Aorta (tissue), 5 donors: Measurements from ENCODE around the gene PVR. TPM values are rescaled to one million over a fixed set of nuclear protein-coding genes. Genes with fewer than 3 reads are reported as not detected.

Experiments
- ATAC-seq: fragments of 200-7000 bp; cut with Tn5 transposase; one replicate; pipeline ENCODE4 v1.9.1; 2022; ENCODE audit warnings: moderate library complexity; ENCODE audit not compliant: low FRiP score
- DNase-seq, 2 donors: peaks; one replicate each; pipeline ENCODE4 v3.0.0-alpha.2; 2020
- H3K27ac ChIP-seq, 2 donors: one replicate each; pipeline ENCODE4 v1.5.1; 2013; ENCODE audit warnings: low read length in 2 of 2, mild to moderate bottlenecking in 2 of 2, moderate library complexity in 2 of 2, control low read depth in 1 of 2, inconsistent platforms in 1 of 2, low read depth in 1 of 2
- H3K27me3 ChIP-seq, 2 donors: one replicate each; pipeline ENCODE4 v1.6.1; 2013; ENCODE audit warnings: control low read depth in 1 of 2, low read length in 1 of 2, mild to moderate bottlenecking in 1 of 2, moderate library complexity in 1 of 2; ENCODE audit not compliant: insufficient read depth in 2 of 2, control insufficient read depth in 1 of 2
- H3K36me3 ChIP-seq, 2 donors: one replicate each; pipeline ENCODE4 v1.6.1; 2013; ENCODE audit warnings: control low read depth in 1 of 2, low read length in 1 of 2, mild to moderate bottlenecking in 1 of 2; ENCODE audit not compliant: insufficient read depth in 2 of 2, control insufficient read depth in 1 of 2
- H3K4me1 ChIP-seq, 2 donors: one replicate each; pipeline ENCODE4 v1.6.1; 2013; ENCODE audit warnings: low read length in 2 of 2, control low read depth in 1 of 2, mild to moderate bottlenecking in 1 of 2, moderate library complexity in 1 of 2; ENCODE audit not compliant: insufficient read depth in 2 of 2, control insufficient read depth in 1 of 2
- H3K4me3 ChIP-seq, 2 donors: one replicate each; pipeline ENCODE4 v1.5.1; 2013; ENCODE audit warnings: low read length in 2 of 2, control low read depth in 1 of 2, mild to moderate bottlenecking in 1 of 2
- H3K9me3 ChIP-seq: one replicate; pipeline ENCODE4 v1.6.1; 2013; ENCODE audit warnings: mild to moderate bottlenecking, low read length; ENCODE audit not compliant: control insufficient read depth
- whole genome bisulfite sequencing, 2 donors: extraction: QIAGEN DNeasy Blood & Tissue Kit; methylation state at CpG; one replicate each; pipeline ENCODE4 v1.1.7; 2013; 5-methylcytosine and 5-hydroxymethylcytosine counted together
- intact Hi-C, 2 donors: fragments of 100-400 bp; cut with DNase I; formaldehyde crosslinking; loops; one replicate each; pipeline versions ENCODE4 v1.14.2 to v1.15.0; 2022
- polyA plus RNA-seq, 2 donors: library from polyadenylated mRNA; stranded (reverse); fragments of 200-250 nt; gene quantifications; one replicate each; pipeline ENCODE4 v1.2.3, GENCODE V29; 2013
- total RNA-seq, 2 donors: library from RNA; stranded (reverse); fragmentation: NEBNext Ultra II Directional; extraction: Animal tissue kit (Norgen Biotek cat#: 25700); gene quantifications; one replicate each; pipeline ENCODE4 v1.2.1, GENCODE V29; 2021
- donor health status: healthy with polysubstance abuse.
- donor health status: Bipolar disorder and iron deficiency.
- donor health status: DM: no; HTN: no; CAD: no.
- donor health status: DM: no; HTN: no; CAD: no.
- donor health status: DM: yes; HTN: yes; CAD: no.

Gene PVR
- total and polyA plus RNA-seq, 4 donors: 7.4 to 44.2 (median 28.0) TPM

GRCh38 chr19:44692379-44692721 is 48.6 kb downstream of the PVR start:
- no peaks in the 10 kb centered on the region for H3K4me1 ChIP-seq
- H3K27ac ChIP-seq: peak overlapping the region in 1 of 2 donors; percentile 2
- 21 to 29% methylated on average over 5 of the region's 5 CpGs for WGBS, 2 donors
- no peaks in the 10 kb centered on the region for H3K27me3 ChIP-seq
- H3K9me3 ChIP-seq: no peaks in the 10 kb centered on the region
- ATAC-seq (no peak), DNase-seq (no peak)
- intact Hi-C loops: no loop called here
- H3K36me3 ChIP-seq: no peaks in the 10 kb centered on the region
- no peak overlapping the region for H3K4me3 ChIP-seq

- no peaks in the 10 kb centered on the region for H3K4me1 ChIP-seq
- ATAC-seq: no peak
- DNase-seq: no peak
- H3K4me3 ChIP-seq: no peak overlapping the region
- H3K27ac ChIP-seq: no peak overlapping the region
- no peaks in the 10 kb centered on the region for H3K9me3 ChIP-seq
- WGBS, 2 donors: 72 to 94% methylated on average over 2 of the region's 2 CpGs
- no peaks in the 10 kb centered on the region for H3K27me3 ChIP-seq
- intact Hi-C loops: no loop called here
- H3K36me3 ChIP-seq: no peaks in the 10 kb centered on the region
Observed at GRCh38 chr19:44694184-44694579, 50.5 kb downstream of the PVR start.

DNA sequence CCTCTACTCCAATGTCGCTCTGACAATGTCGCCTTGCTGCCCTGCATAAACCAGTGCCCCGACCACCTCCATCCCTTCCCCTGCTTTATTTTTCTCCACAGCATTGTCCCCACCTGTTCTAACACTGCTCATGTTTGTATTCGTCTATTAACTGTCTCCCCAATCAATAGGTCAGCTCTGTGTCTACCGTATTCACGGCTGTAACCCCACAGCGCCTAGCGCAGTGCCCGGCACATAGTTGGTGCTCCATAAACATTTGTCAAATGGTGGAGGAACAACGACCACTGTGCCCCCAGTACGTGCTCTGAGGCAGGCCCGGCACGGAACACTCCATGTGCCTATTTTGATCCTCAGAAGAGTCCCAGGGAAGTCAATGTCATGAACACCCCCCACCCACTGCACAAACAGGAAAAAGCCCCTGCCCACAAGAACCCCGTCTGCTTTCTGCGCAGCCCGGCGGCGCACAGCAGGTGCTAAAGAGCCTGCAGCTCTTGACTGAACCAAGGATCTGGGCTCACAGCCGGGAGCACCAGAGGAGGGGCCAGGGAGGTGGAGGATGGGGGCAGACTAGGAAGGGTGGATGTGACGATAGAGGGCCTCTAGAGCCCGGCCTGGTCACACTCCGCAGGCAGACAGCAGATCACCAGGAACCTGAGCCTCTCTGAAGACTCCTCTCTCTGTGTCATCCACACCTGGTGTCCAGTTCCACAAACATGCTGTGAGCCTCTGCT is 53.4 kb downstream of the PVR start:
- H3K27ac ChIP-seq: no peak overlapping the region
- no peaks in the 10 kb centered on the region for H3K36me3 ChIP-seq
- H3K27me3 ChIP-seq: no peaks in the 10 kb centered on the region
- WGBS, 2 donors: 77 to 78% methylated on average over 22 of the region's 22 CpGs
- no peaks in the 10 kb centered on the region for H3K4me1 ChIP-seq
- DNase-seq: no peak
- no peak overlapping the region for H3K4me3 ChIP-seq
- ATAC-seq: no peak
- H3K9me3 ChIP-seq: no peaks in the 10 kb centered on the region
- intact Hi-C loops: no loop called here

DNA sequence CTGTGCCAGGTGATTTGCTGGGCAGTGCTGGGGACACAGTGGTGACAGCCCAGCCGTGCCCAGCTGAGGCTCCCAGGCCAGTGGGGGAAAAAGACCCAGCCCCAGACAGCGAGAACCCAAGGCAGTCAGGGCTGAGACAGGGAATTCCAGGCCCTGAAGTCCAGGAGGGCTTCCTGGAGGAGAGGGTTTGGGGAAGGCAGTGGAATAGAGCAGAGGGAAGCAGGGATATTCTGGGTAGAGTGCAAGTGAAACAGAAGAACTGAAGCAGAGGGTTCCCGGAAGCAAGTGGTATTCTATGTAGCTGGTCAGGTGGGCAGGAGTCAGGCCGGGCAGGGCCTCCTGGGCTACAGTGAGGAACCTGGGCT is 53.9 kb downstream of the PVR start:
- intact Hi-C loops: no loop called here
- Histone ChIP-seq H3K36me3 (no peaks in the 10 kb centered on the region), H3K4me3 (no peak overlapping the region), H3K27ac (no peak overlapping the region), H3K4me1 (no peaks in the 10 kb centered on the region), H3K27me3 (no peaks in the 10 kb centered on the region), H3K9me3 (no peaks in the 10 kb centered on the region)
- no peak for DNase-seq
- no peak for ATAC-seq
- 86 to 91% methylated on average over 4 of the region's 4 CpGs for WGBS, 2 donors

GRCh38 chr19:44698492-44699201 is 54.9 kb downstream of the PVR start, which contains the start of gene CEACAM16:
CEACAM16 (plus strand) TSS chr19:44699151; CDS start chr19:44701457, 2,306 bp downstream.
- ATAC-seq (no peak), DNase-seq (no peak)
- no peaks in the 10 kb centered on the region for H3K36me3 ChIP-seq
- no peaks in the 10 kb centered on the region for H3K27me3 ChIP-seq
- no peak within 1 kb of the TSS for H3K27ac ChIP-seq
- intact Hi-C loops: no loop called here
- no peaks in the 10 kb centered on the region for H3K4me1 ChIP-seq
- H3K9me3 ChIP-seq: no peaks in the 10 kb centered on the region
- no peak within 1 kb of the TSS for H3K4me3 ChIP-seq
- WGBS, 2 donors: 89% methylated on average over 13 of the region's 13 CpGs

GRCh38 chr19:44700547-44700946 is 56.8 kb downstream of the PVR start:
- DNase-seq: no peak
- Histone ChIP-seq H3K9me3 (no peaks in the 10 kb centered on the region), H3K4me3 (no peak overlapping the region), H3K36me3 (no peaks in the 10 kb centered on the region), H3K27me3 (no peaks in the 10 kb centered on the region), H3K4me1 (no peaks in the 10 kb centered on the region), H3K27ac (no peak overlapping the region)
- 92 to 97% methylated on average over 5 of the region's 5 CpGs for WGBS, 2 donors
- intact Hi-C loops: no loop called here
- no peak for ATAC-seq

GRCh38 chr19:44701228-44701627 is 57.5 kb downstream of the PVR start:
- ATAC-seq (no peak), DNase-seq (no peak)
- WGBS, 2 donors: 87 to 88% methylated on average over 13 to 15 of the region's 15 CpGs
- intact Hi-C loops: no loop called here
- H3K27me3 ChIP-seq: no peaks in the 10 kb centered on the region
- H3K4me3 ChIP-seq: no peak overlapping the region
- no peaks in the 10 kb centered on the region for H3K9me3 ChIP-seq
- H3K27ac ChIP-seq: no peak overlapping the region
- no peaks in the 10 kb centered on the region for H3K4me1 ChIP-seq
- H3K36me3 ChIP-seq: no peaks in the 10 kb centered on the region

- Histone ChIP-seq H3K9me3 (no peaks in the 10 kb centered on the region), H3K27ac (no peak overlapping the region), H3K36me3 (no peaks in the 10 kb centered on the region), H3K4me3 (no peak overlapping the region), H3K4me1 (no peaks in the 10 kb centered on the region), H3K27me3 (no peaks in the 10 kb centered on the region)
- WGBS, 2 donors: 89% methylated on average over 17 of the region's 17 CpGs
- no peak for ATAC-seq
- intact Hi-C loops: no loop called here
- no peak for DNase-seq
Observed at GRCh38 chr19:44702551-44703176, 59.0 kb downstream of the PVR start.
